HL-60 (cell line): ENCODE measurements around the gene PHETA1.

Source experiments
- DNase-seq, 2 experiments: peaks; one replicate each; pipeline ENCODE4 v3.0.0-alpha.2; 2010 to 2020; ENCODE audit warnings: low read depth in 1 of 2, low spot score in 1 of 2
- H3K27ac ChIP-seq: fragments of 250-450 bp; sonication (Bioruptor Pico); replicated peaks from 2 replicates; pipeline ENCODE4 v1.5.1; 2020; ENCODE audit warnings: mild to moderate bottlenecking, moderate library complexity
- H3K27me3 ChIP-seq: fragments of 250-450 bp; sonication (Bioruptor Pico); 2 replicates; pipeline ENCODE4 v1.5.1; 2021; ENCODE audit warnings: mild to moderate bottlenecking, moderate library complexity; ENCODE audit not compliant: insufficient read depth, poor library complexity, severe bottlenecking
- H3K4me3 ChIP-seq: replicated peaks from 2 replicates; pipeline ENCODE4 v1.5.1; 2011; ENCODE audit warnings: mild to moderate bottlenecking, control low read depth, low read length; ENCODE audit not compliant: insufficient read depth
- GABPA ChIP-seq: IDR thresholded peaks from 2 replicates; pipeline ENCODE4 v1.6.1; 2012; ENCODE audit warnings: low read depth
- POLR2AphosphoS5 ChIP-seq: IDR thresholded peaks from 2 replicates; pipeline ENCODE4 v1.6.1; 2012; ENCODE audit warnings: low read depth
- SPI1 ChIP-seq: IDR thresholded peaks from 2 replicates; pipeline ENCODE4 v1.6.1; 2012; ENCODE audit warnings: low read depth, mild to moderate bottlenecking, borderline replicate concordance
- TF ChIP-seq, protein P1 (sequence below): IDR thresholded peaks from 2 replicates; pipeline ENCODE4 v1.6.1; 2012; ENCODE audit warnings: low read depth; ENCODE audit not compliant: insufficient replicate concordance
- TF ChIP-seq, protein P2 (sequence below): IDR thresholded peaks from one replicate; pipeline ENCODE4 v1.5.1; 2011; ENCODE audit warnings: low read length, control low read depth, inconsistent platforms; ENCODE audit not compliant: insufficient read depth

PHETA1 gene

DNA sequence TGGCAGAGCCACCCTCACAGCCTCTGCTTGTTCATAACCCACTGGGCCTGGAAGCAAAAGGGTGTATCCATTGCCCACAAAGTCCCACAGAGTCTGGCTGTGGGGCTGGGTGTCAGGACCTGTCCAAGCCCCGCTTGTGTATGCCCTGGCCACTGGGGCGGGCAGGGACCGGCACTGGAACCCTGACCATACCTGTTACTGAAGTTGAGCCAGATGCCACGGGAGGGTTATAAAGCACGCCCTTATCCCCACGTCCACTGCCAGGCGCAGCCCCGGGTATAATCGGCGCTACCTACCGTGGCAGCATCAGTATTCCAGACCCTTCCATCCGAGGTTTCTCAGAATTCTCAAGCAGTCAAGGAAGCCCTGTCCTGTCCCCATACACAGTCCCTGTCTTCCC is 40.8 kb downstream of the PHETA1 start:
- no peak for DNase-seq
- no peaks in the 10 kb centered on the region for H3K27me3 ChIP-seq
- TF ChIP-seq POLR2AphosphoS5 (no peak), GABPA (no peak), SPI1 (no peak)
- TF ChIP-seq, protein P1, sequence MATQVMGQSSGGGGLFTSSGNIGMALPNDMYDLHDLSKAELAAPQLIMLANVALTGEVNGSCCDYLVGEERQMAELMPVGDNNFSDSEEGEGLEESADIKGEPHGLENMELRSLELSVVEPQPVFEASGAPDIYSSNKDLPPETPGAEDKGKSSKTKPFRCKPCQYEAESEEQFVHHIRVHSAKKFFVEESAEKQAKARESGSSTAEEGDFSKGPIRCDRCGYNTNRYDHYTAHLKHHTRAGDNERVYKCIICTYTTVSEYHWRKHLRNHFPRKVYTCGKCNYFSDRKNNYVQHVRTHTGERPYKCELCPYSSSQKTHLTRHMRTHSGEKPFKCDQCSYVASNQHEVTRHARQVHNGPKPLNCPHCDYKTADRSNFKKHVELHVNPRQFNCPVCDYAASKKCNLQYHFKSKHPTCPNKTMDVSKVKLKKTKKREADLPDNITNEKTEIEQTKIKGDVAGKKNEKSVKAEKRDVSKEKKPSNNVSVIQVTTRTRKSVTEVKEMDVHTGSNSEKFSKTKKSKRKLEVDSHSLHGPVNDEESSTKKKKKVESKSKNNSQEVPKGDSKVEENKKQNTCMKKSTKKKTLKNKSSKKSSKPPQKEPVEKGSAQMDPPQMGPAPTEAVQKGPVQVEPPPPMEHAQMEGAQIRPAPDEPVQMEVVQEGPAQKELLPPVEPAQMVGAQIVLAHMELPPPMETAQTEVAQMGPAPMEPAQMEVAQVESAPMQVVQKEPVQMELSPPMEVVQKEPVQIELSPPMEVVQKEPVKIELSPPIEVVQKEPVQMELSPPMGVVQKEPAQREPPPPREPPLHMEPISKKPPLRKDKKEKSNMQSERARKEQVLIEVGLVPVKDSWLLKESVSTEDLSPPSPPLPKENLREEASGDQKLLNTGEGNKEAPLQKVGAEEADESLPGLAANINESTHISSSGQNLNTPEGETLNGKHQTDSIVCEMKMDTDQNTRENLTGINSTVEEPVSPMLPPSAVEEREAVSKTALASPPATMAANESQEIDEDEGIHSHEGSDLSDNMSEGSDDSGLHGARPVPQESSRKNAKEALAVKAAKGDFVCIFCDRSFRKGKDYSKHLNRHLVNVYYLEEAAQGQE: no peak
- TF ChIP-seq, protein P2, sequence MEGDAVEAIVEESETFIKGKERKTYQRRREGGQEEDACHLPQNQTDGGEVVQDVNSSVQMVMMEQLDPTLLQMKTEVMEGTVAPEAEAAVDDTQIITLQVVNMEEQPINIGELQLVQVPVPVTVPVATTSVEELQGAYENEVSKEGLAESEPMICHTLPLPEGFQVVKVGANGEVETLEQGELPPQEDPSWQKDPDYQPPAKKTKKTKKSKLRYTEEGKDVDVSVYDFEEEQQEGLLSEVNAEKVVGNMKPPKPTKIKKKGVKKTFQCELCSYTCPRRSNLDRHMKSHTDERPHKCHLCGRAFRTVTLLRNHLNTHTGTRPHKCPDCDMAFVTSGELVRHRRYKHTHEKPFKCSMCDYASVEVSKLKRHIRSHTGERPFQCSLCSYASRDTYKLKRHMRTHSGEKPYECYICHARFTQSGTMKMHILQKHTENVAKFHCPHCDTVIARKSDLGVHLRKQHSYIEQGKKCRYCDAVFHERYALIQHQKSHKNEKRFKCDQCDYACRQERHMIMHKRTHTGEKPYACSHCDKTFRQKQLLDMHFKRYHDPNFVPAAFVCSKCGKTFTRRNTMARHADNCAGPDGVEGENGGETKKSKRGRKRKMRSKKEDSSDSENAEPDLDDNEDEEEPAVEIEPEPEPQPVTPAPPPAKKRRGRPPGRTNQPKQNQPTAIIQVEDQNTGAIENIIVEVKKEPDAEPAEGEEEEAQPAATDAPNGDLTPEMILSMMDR: no peak
- H3K27ac ChIP-seq: no peak overlapping the region
- no peak overlapping the region for H3K4me3 ChIP-seq

DNA sequence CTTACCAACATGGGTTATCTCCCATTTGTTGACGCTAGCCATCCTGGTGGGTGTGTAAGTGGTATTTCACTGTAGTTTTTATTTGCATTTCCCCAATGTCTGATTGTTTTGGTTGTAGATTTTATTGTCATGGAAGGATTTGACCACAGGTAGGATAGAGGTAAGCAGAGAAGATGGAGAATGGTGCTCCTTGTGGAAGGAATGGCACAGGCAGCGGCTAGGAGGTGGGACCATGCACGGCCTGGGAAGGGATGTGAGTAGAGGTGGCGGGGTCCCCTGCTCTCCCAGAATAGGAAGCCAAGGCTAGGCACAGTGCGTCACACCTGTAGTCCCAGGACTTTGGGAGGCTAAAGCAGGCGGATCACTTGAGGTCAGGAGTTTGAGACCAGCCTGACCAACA is 41.4 kb downstream of the PHETA1 start:
- H3K27me3 ChIP-seq: no peaks in the 10 kb centered on the region
- DNase-seq: no peak
- H3K4me3 ChIP-seq: no peak overlapping the region
- TF ChIP-seq, protein P1: no peak
- TF ChIP-seq GABPA (no peak), SPI1 (no peak), POLR2AphosphoS5 (no peak)
- TF ChIP-seq, protein P2: no peak
- H3K27ac ChIP-seq: no peak overlapping the region

DNA sequence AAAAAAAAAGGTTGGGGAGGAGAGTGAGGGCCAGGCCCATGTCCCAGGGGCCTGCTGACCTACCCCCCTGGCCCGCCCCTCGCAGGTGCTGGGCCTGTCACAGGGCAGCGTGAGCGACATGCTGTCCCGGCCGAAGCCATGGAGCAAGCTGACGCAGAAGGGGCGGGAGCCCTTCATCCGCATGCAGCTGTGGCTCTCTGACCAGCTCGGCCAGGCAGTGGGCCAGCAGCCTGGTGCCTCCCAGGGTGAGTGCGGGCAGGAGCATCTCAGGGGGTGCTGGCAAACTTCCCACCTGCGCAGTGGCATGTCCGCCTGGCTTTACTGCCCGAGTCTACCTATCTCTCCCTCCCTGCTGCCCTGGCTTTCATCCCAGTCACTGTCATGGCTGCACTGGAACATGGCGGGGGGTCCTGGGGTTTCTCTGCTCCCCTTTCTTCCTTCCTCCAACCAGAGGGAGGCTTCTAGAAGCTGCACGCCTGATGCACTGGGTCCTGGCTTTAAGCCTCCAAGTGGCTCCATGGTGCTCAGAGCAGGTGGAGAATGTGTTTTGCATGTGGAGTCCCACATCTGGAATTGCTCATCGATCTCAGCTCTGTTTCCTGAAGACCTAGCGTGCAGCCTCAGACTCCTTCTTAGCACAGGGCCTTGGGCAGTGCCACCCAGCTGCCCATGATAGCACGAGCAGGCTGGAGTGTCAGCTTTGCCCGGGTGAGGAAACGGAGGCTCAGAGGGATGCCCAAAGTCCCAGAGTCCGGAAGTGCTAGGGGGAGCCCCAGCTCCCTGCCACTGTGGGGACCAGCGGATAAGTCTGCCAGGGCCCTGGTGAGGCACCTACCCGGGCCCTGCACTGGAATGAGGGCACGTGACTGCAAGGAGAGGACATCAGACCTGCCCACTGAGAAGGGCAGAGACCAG is 46.3 kb downstream of the PHETA1 start:
- TF ChIP-seq, protein P2: no peak
- no peak for TF ChIP-seq POLR2AphosphoS5
- TF ChIP-seq GABPA: no peak
- TF ChIP-seq, protein P1: no peak
- TF ChIP-seq SPI1: no peak
- Histone ChIP-seq H3K27ac (no peak overlapping the region), H3K4me3 (no peak overlapping the region), H3K27me3 (no peaks in the 10 kb centered on the region)
- DNase-seq: no peak
